T-helper 1 cell treated with Interleukin-12 subunit alpha and Interleukin-12 subunit beta and Interleukin-4 antibody, amounts not matched to agents 30 ng/mL and 1 ng/mL, for 36 hours (primary cell): ENCODE results near the gene LIN7B. TPM values are rescaled to one million over a fixed set of nuclear protein-coding genes. Genes with fewer than 3 reads are reported as not detected.

ENCODE experiments used
- intact Hi-C: fragments of 100-400 bp; cut with micrococcal nuclease; formaldehyde crosslinking; loops from one replicate; pipeline ENCODE4 v1.15.1; 2024
- total RNA-seq: library from RNA; stranded (reverse); gene quantifications from 2 replicates; pipeline ENCODE4 v1.2.3, GENCODE V29; 2022

The LIN7B gene
- total RNA-seq, 1 donor from 2014 or later = 3.4 TPM

GRCh38 chr19:49157445-49158224 is 43.5 kb downstream of the LIN7B start, which contains the start of gene TRPM4:
TRPM4 (plus strand) TSS chr19:49157792; CDS start chr19:49157867, 75 bp downstream.
- intact Hi-C loops = loop anchor here (1.0 kb wide), 1 partner anchor 11 kb away; no protein-coding TSS in a partner anchor

- intact Hi-C loops = no loop called here
Measured at GRCh38 chr19:49160450-49161189, 46.5 kb downstream of the LIN7B start.

- intact Hi-C loops = no loop called here
Measured at GRCh38 chr19:49161987-49162386, 47.8 kb downstream of the LIN7B start.

GRCh38 chr19:49165111-49165750 is 51.1 kb downstream of the LIN7B start:
- intact Hi-C loops = no loop called here

GRCh38 chr19:49165865-49166301 is 51.7 kb downstream of the LIN7B start:
- intact Hi-C loops = no loop called here

- intact Hi-C loops = no loop called here
Measured at GRCh38 chr19:49167857-49168409, 53.8 kb downstream of the LIN7B start.

Other genes with a start within 250 kb of the LIN7B start
- gene PLEKHA4, start 245.8 kb upstream of the LIN7B start, total RNA-seq = 1.3 and 3.2 TPM in 2 replicates
- 37.9 and 38.1 TPM in 2 replicates for gene PPP1R15A, start 241.9 kb upstream of the LIN7B start, total RNA-seq
- gene TULP2, start 215.6 kb upstream of the LIN7B start, total RNA-seq = not detected in 2 replicates
- gene NUCB1, start 214.1 kb upstream of the LIN7B start, total RNA-seq = 273 and 277 TPM in 2 replicates
- gene DHDH, start 180.7 kb upstream of the LIN7B start, total RNA-seq = 0.34 TPM in 1 of 2 replicates, not detected in the other
- 376 and 407 TPM in 2 replicates for gene BAX, start 159.5 kb upstream of the LIN7B start, total RNA-seq
- 1,064 and 1,113 TPM in 2 replicates for gene FTL, start 149.1 kb upstream of the LIN7B start, total RNA-seq
- gene GYS1, start 121.1 kb upstream of the LIN7B start, total RNA-seq = 67.8 and 76.2 TPM in 2 replicates
- 87.7 and 96.1 TPM in 2 replicates for gene RUVBL2, start 120.5 kb upstream of the LIN7B start, total RNA-seq
- not detected in 2 replicates for gene LHB, start 97.3 kb upstream of the LIN7B start, total RNA-seq
- not detected in 2 replicates for gene CGB3, start 90.0 kb upstream of the LIN7B start, total RNA-seq
- gene CGB2, start 82.5 kb upstream of the LIN7B start, total RNA-seq = not detected in 2 replicates
- not detected in 2 replicates for gene CGB1, start 77.5 kb upstream of the LIN7B start, total RNA-seq
- gene CGB5, start 70.5 kb upstream of the LIN7B start, total RNA-seq = not detected in 2 replicates
- gene CGB8, start 65.3 kb upstream of the LIN7B start, total RNA-seq = not detected in 2 replicates
- gene CGB7, start 56.6 kb upstream of the LIN7B start, total RNA-seq = not detected in 2 replicates
- gene NTF4, start 49.6 kb upstream of the LIN7B start, total RNA-seq = not detected in 2 replicates
- gene KCNA7, start 41.7 kb upstream of the LIN7B start, total RNA-seq = 0.07 TPM in 1 of 2 replicates, not detected in the other
- 233 and 234 TPM in 2 replicates for gene SNRNP70, start 28.9 kb upstream of the LIN7B start, total RNA-seq
- gene C19orf73, start 4.8 kb downstream of the LIN7B start, total RNA-seq = 0.98 and 1.1 TPM in 2 replicates
- gene PPFIA3, start 5.2 kb downstream of the LIN7B start, total RNA-seq = 3.3 and 3.5 TPM in 2 replicates
- not detected in 2 replicates for gene HRC, start 41.0 kb downstream of the LIN7B start, total RNA-seq
- 0.54 and 1.0 TPM in 2 replicates for gene TRPM4, start 43.4 kb downstream of the LIN7B start, total RNA-seq
- 5.6 and 5.8 TPM in 2 replicates for gene SLC6A16, start 210.8 kb downstream of the LIN7B start, total RNA-seq
- 229 and 231 TPM in 2 replicates for gene CD37, start 221.0 kb downstream of the LIN7B start, total RNA-seq
- gene TEAD2, start 248.0 kb downstream of the LIN7B start, total RNA-seq = not detected in 2 replicates
- gene DKKL1, start 249.5 kb downstream of the LIN7B start, total RNA-seq = not detected in 2 replicates